GM21576 (cell line): ENCODE data around the gene TFG.
"Not testable (repeated sequence)": the region's sequence is repeated elsewhere in the genome, so short reads cannot be mapped to it uniquely, and the experiment has no call there.

Experiments
- ATAC-seq: cut with Tn5 transposase; IDR thresholded peaks from one replicate; pipeline ENCODE4 v1.9.1; 2021; ENCODE audit warnings: mild to moderate bottlenecking, moderate library complexity; ENCODE audit not compliant: unreplicated experiment

The TFG gene

GRCh38 chr3:100708989-100709841 lies at the start of gene TFG:
TSS of gene TFG (plus strand) at chr3:100709494. CDS start at chr3:100713686, 4,192 bp downstream.
- peak; percentile 94 for ATAC-seq

GRCh38 chr3:100661294-100661693 lies 48.0 kb upstream of the TFG start:
- not testable (repeated sequence) for ATAC-seq

- no peak for ATAC-seq
Observed at GRCh38 chr3:100662113-100662823, 47.0 kb upstream of the TFG start.

- no peak for ATAC-seq
Observed at GRCh38 chr3:100665230-100665629, 44.1 kb upstream of the TFG start.

GRCh38 chr3:100666699-100667098 lies 42.6 kb upstream of the TFG start:
- ATAC-seq = not testable (repeated sequence)

GRCh38 chr3:100667316-100667715 lies 42.0 kb upstream of the TFG start:
- not testable (repeated sequence) for ATAC-seq

GRCh38 chr3:100670995-100671394 lies 38.3 kb upstream of the TFG start:
- not testable (repeated sequence) for ATAC-seq

GRCh38 chr3:100681496-100681895 lies 27.8 kb upstream of the TFG start:
- ATAC-seq = no peak

GRCh38 chr3:100682056-100682853 lies 27.0 kb upstream of the TFG start:
- no peak for ATAC-seq

- no peak for ATAC-seq
Observed at GRCh38 chr3:100682854-100683760, 26.2 kb upstream of the TFG start.

GRCh38 chr3:100693225-100693624 lies 16.1 kb upstream of the TFG start:
- ATAC-seq = no peak

- no peak for ATAC-seq
Observed at GRCh38 chr3:100695696-100696095, 13.6 kb upstream of the TFG start.

- ATAC-seq = no peak
Observed at GRCh38 chr3:100696161-100696560, 13.1 kb upstream of the TFG start.

GRCh38 chr3:100697172-100697571 lies 12.1 kb upstream of the TFG start:
- no peak for ATAC-seq

GRCh38 chr3:100697723-100698285 lies 11.5 kb upstream of the TFG start:
- ATAC-seq = no peak

GRCh38 chr3:100698736-100699135 lies 10.6 kb upstream of the TFG start:
- no peak for ATAC-seq

GRCh38 chr3:100700708-100701107 lies 8.6 kb upstream of the TFG start:
- no peak for ATAC-seq

GRCh38 chr3:100702082-100702979 lies 7.0 kb upstream of the TFG start:
- no peak for ATAC-seq

- ATAC-seq = no peak
Observed at GRCh38 chr3:100702980-100703345, 6.3 kb upstream of the TFG start.
